ENCODE results near the gene ASTN1.

The ASTN1 gene

GRCh38 chr1:177163844-177164379, 600 bp downstream of the ASTN1 start:
- no peak for DNase-seq (ENCODE audit: low read depth in 2 of 2)

- no peak for DNase-seq (ENCODE audit: low read depth in 2 of 2)
Measured at GRCh38 chr1:177162243-177162642, 2.3 kb downstream of the ASTN1 start.

- no peak for DNase-seq (ENCODE audit: low read depth in 2 of 2)
Measured at GRCh38 chr1:177146499-177146898, 18.0 kb downstream of the ASTN1 start.

GRCh38 chr1:177145106-177146070, 19.1 kb downstream of the ASTN1 start:
- no peak for DNase-seq (ENCODE audit: low read depth in 2 of 2)

- DNase-seq (ENCODE audit: low read depth in 2 of 2), result no peak
Measured at GRCh38 chr1:177142791-177143271, 21.7 kb downstream of the ASTN1 start.

- DNase-seq (ENCODE audit: low read depth in 2 of 2), result no peak
Measured at GRCh38 chr1:177142010-177142409, 22.5 kb downstream of the ASTN1 start.

- DNase-seq (ENCODE audit: low read depth in 2 of 2), result no peak
Measured at GRCh38 chr1:177138347-177138746, 26.2 kb downstream of the ASTN1 start.

- DNase-seq (ENCODE audit: low read depth in 2 of 2), result no peak
Measured at GRCh38 chr1:177137814-177138213, 26.7 kb downstream of the ASTN1 start.

GRCh38 chr1:177135250-177135649, 29.3 kb downstream of the ASTN1 start:
- DNase-seq (ENCODE audit: low read depth in 2 of 2), result no peak

GRCh38 chr1:177133977-177134538, 30.5 kb downstream of the ASTN1 start:
- no peak for DNase-seq (ENCODE audit: low read depth in 2 of 2)

- no peak for DNase-seq (ENCODE audit: low read depth in 2 of 2)
Measured at GRCh38 chr1:177132141-177132540, 32.4 kb downstream of the ASTN1 start.

- DNase-seq (ENCODE audit: low read depth in 2 of 2), result no peak
Measured at GRCh38 chr1:177131723-177132122, 32.8 kb downstream of the ASTN1 start.

- DNase-seq (ENCODE audit: low read depth in 2 of 2), result no peak
Measured at GRCh38 chr1:177130451-177130945, 34.0 kb downstream of the ASTN1 start.

- no peak for DNase-seq (ENCODE audit: low read depth in 2 of 2)
Measured at GRCh38 chr1:177128665-177129281, 35.7 kb downstream of the ASTN1 start.

GRCh38 chr1:177126267-177126666, 38.2 kb downstream of the ASTN1 start:
- DNase-seq (ENCODE audit: low read depth in 2 of 2), result no peak

GRCh38 chr1:177124577-177125278, 39.8 kb downstream of the ASTN1 start:
- DNase-seq (ENCODE audit: low read depth in 2 of 2), result no peak

- DNase-seq (ENCODE audit: low read depth in 2 of 2), result no peak
Measured at GRCh38 chr1:177122461-177123251, 41.9 kb downstream of the ASTN1 start.

GRCh38 chr1:177119311-177119710, 45.2 kb downstream of the ASTN1 start:
- no peak for DNase-seq (ENCODE audit: low read depth in 2 of 2)

GRCh38 chr1:177118901-177119300, 45.6 kb downstream of the ASTN1 start:
- no peak for DNase-seq (ENCODE audit: low read depth in 2 of 2)

GRCh38 chr1:177116941-177117340, 47.6 kb downstream of the ASTN1 start:
- DNase-seq (ENCODE audit: low read depth in 2 of 2), result no peak
